GM21529 (cell line): Measurements from ENCODE around the gene LGI1.

Experiments used
- ATAC-seq: cut with Tn5 transposase; IDR thresholded peaks from one replicate; pipeline ENCODE4 v1.9.1; 2021; ENCODE audit not compliant: unreplicated experiment

The LGI1 gene

DNA sequence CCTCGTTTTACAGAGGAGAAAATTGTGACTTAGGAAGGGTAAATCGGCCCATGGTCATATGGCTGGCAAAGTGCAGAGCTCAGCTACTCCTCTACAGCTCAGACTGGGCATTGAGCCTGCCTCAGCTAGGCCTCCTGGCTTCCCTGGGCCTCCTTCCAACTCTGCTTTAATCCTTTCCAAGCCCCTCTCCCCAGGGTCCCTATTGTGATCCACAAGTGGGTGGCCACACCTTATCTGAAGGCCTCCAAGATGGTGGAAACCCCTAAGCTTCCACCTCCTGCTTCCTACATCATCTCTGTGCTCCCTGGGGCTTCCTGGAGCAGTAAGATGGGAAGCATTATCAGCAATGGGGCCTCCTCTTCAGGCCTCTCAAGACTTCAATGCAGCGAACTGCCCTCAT is 3.0 kb upstream of the LGI1 start:
- no peak for ATAC-seq

DNA sequence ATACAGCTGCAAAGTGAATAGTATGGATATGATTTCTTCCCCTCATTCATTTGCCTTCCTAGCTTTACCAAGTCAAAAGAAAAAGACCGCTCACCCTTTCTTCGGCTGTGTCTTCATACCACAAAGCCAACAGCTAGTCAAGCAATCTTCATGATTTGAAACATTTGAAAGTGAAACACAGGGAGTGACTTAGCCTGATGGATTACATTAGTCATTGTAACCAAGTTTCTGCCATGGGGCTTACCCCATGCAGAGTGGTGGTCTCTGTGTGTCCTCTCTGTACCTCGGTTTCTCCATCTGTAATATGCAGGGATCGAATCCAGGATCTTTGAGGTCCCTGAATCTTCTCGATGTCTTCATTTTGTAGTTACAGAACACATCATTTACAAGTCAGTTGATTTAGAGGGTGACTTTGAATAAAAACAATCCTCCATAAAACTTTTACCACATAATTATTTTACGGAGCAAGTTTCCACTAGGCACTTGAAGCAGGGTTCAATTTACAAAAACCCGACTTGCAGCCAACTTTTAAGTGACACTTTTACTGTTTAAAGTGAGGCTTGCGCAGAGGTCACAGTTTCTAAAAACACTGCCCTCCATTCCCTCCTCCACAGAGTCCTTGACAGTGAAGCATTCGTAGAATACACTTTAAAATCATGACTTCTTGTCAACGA is 2.2 kb upstream of the LGI1 start:
- ATAC-seq = no peak

DNA sequence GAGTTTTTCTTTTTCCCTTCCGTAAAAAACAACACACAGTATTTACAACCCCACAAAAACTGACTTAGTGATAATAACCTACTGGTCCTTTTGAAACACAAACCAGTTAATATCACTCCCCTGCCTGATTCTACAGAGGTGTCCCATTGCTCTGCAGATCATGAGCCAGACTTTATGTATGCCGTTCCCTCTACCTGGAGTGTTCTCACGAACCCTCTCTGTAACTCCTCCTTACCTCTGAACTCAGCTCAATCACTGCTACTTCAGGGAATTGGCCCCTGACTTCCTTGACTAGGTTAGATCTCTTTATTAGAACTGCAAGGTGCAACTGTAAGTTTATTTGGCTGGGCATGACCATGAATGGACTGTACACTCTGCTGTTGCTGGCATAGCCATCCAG is 1.6 kb upstream of the LGI1 start:
- no peak for ATAC-seq

- ATAC-seq = no peak
These were observed 600 bp upstream of the LGI1 start for GRCh38 chr10:93757136-93757535.

DNA sequence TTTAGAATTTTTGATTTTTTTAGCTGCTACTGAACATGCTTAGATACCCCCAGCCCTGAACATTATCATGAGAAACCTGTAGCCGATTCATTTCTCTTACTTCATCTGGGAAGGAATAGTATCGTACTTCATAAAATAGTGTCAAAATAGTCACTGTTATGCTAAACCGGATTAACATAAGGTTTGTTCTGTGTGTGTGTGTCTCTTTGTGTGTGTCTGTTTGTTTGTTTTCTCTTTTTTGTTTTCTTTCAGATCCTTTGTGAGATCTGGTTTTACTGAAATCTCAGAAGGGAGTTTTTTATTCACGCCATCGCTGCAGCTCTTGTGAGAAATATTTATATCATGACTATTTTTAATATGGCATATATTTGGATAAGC is 761 bp downstream of the LGI1 start:
- ATAC-seq = no peak

- no peak for ATAC-seq
These were observed 1.2 kb downstream of the LGI1 start for GRCh38 chr10:93758891-93759410.

GRCh38 chr10:93760490-93760889 is 2.8 kb downstream of the LGI1 start:
- ATAC-seq = no peak

GRCh38 chr10:93762979-93763391 is 5.2 kb downstream of the LGI1 start:
- peak; percentile 74 for ATAC-seq

DNA sequence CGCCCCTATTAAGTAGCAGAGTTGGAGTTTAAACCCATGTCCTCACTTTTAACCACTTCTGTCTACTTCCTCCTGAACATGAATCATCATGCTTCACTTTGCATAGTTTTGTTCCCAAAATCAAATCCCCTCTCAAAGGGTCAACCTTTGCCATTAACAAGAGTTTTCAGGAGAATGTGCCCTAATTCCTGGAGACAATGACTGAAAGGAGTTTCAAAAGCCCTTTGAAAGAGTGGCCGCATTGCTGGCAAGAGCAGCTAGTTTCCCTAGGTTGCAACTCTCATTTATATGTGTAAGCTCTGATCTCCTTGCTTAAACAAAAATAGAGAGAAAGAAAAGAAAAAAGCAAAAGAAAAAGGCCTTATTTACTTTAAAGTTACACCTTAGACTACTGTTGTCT is 9.2 kb downstream of the LGI1 start:
- no peak for ATAC-seq

DNA sequence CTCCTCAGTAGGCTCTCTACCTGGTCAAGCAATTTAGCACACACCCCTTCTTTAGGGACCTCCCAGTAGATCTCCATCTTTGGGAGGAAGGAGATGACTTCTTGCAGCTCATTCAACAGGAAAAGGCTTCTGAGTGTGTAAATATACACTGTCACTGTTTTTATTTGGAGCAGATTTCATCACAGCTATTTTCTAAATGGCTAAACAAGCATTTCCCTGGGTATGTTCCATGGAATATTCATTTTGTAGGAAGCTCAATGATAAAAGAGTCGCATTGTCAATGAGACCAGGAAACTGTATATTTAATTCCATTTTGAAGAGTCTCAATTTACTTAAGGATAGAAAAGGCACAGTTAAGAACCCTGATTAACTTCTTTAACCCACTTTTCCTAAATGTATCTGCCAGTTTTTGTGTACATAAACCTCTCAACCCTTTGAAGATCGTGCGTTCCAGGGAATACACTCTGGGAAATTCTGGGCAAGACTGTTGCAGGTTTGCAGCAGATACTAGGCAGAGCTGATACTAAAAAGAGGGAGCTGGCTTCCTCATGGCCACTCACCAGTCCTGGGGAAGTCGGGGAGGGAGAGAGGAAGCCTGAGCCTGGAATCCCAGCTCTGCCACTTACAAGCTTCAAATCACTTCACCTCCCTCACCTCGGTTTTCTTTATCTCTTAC is 10.1 kb downstream of the LGI1 start:
- ATAC-seq = no peak

- ATAC-seq = no peak
These were observed 11.2 kb downstream of the LGI1 start for GRCh38 chr10:93768892-93769291.

DNA sequence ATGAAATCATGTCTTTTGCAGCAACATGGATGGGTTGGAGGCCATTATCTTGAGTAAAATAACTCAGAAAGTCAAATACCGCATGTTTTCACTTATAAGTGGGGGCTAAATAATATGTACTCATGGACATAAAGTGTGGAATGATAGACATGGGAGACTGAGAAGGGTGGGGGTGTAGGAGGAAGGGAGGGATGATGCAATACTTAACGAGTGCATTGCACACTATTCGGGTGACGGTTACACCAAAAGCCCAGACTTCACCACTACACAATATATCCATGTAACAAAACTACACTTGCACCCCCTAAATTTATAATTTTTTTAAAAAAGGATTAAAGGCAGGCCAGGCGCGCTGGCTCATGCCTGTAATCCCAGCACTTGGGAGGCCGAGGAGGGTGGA is 13.6 kb downstream of the LGI1 start:
- no peak for ATAC-seq

GRCh38 chr10:93773120-93773519 is 15.4 kb downstream of the LGI1 start:
- ATAC-seq = no peak

DNA sequence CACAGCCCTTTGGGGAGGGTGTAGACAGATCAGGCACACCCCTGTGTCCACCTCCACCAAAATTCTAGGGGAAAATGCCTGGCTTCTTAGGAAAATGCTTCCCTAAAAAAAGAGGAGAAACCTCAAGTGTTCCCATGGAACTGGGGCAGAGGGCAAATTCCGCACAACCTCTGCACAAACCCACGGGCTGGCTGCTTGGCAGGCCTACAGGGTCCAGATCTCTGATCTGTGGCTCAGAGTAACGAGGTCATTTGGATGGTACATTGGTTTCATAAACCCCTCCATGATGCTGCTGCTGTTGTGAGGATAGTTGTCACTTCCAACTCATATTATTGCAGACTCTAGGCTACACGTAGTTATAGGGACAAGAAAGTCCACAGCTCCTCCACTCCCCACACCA is 16.0 kb downstream of the LGI1 start:
- no peak for ATAC-seq

- ATAC-seq = no peak
These were observed 17.6 kb downstream of the LGI1 start for GRCh38 chr10:93775356-93775755.

DNA sequence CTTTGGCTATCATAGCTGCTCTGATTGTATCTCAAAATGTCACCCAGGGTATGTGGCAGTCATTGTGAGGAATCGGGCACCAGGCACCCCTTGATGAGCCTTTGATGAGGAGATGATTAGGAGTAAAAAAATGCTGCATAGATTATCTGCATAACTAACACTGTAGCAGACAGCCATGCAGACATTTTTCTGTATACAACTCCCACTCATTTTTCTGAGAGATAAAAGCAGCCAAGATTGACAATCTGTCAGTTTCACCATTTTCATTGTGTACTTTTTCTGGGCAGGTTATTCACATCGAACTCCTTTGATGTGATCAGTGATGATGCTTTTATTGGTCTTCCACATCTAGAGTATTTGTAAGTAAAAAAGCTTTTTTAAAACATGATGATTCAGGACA is 19.4 kb downstream of the LGI1 start:
- no peak for ATAC-seq

- ATAC-seq = no peak
These were observed 26.3 kb downstream of the LGI1 start for GRCh38 chr10:93784059-93784458.

GRCh38 chr10:93788413-93789208 is 30.9 kb downstream of the LGI1 start:
- no peak for ATAC-seq

GRCh38 chr10:93790439-93790838 is 32.7 kb downstream of the LGI1 start:
- ATAC-seq = no peak

- ATAC-seq = no peak
These were observed 38.4 kb downstream of the LGI1 start for GRCh38 chr10:93796167-93796566.

- no peak for ATAC-seq
These were observed 40.1 kb downstream of the LGI1 start for GRCh38 chr10:93797825-93798224.

DNA sequence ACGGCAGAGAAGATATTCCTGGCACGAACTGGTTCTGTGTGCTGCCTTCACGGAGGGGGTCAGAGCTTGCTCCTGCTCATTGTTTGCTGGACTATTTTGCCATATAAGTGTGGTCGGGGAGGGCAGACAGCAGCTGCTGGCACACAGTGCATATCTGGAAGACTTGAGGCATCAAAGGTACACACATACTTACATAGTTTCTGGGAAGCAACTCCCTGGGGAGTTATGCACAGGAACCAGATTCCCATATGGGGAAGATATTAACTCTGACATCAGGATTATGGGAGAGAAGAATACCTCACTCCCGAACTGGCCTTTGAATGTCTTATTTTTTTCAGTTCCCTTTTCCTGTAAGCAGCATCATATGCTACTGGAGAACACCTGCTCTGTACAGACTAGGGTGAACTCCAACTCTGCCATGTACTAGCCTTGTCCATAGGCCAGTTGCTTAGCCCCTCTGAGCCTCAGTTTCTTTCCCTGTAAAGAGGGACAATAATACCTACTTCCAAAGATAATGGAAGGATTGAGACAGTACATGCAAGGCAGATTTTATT is 41.5 kb downstream of the LGI1 start:
- ATAC-seq = no peak
